ENCODE results near the gene TMEM33. TPM values are rescaled to one million over a fixed set of nuclear protein-coding genes. Genes with fewer than 3 reads are reported as not detected.

TMEM33 gene
- total and polyA plus RNA-seq, 2 experiments from 2014 or later, result 16.5 to 18.9 TPM

DNA sequence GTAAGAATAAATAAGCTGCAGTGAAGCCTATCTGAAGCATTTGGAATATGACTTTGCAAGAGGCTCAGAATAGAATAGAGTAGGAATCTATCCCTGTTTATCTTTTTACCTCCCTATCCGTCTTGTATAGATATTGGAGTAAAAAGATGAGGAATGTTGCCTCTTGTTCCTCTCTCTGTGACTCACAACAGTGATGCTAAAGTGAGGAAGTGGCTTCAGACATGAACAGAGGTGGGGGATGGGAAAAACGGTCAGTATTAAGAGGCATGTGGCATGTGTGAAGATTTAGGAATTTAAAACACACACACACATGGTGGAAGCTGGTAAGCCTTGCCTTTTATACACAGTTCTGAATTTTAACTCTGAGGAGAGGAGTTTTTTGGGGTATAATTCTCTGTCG, 42.5 kb downstream of the TMEM33 start:
- H3K27me3 ChIP-seq, result no peaks in the 10 kb centered on the region

GRCh38 chr4:41981456-41981855, 46.2 kb downstream of the TMEM33 start, which contains the start of gene DCAF4L1:
DCAF4L1 (plus strand) TSS chr4:41981756; CDS start chr4:41981793, 37 bp downstream.
- H3K36me3 ChIP-seq, result no peaks in the 10 kb centered on the region
- no peak for TF ChIP-seq CTCF (IDR thresholded peaks at IDR 0.05; ENCODE audit: low read depth, low read length)
- H3K9me3 ChIP-seq (ENCODE audit: low read depth), result no peaks in the 10 kb centered on the region
- H3K4me3 ChIP-seq, result no peak within 1 kb of the TSS
- no peaks in the 10 kb centered on the region for H3K27me3 ChIP-seq
- DNase-seq (ENCODE audit: low read depth in 1 of 2, low spot score in 1 of 2), result no peak
- H3K4me1 ChIP-seq (ENCODE audit: low read depth), result no peaks in the 10 kb centered on the region
- H3K27ac ChIP-seq, result no peak within 1 kb of the TSS

More for the DNA sequence above, 42.5 kb downstream of the TMEM33 start:
- Histone ChIP-seq H3K36me3 (no peaks in the 10 kb centered on the region), H3K27ac (no peak overlapping the region), H3K4me1 (ENCODE audit: low read depth) (no peaks in the 10 kb centered on the region), H3K4me3 (no peak overlapping the region), H3K9me3 (ENCODE audit: low read depth) (no peaks in the 10 kb centered on the region)
- TF ChIP-seq CTCF (IDR thresholded peaks at IDR 0.05; ENCODE audit: low read depth, low read length), result no peak
- DNase-seq (ENCODE audit: low read depth in 1 of 2, low spot score in 1 of 2), result peak in 1 of 2 donors; percentile 29

DNA sequence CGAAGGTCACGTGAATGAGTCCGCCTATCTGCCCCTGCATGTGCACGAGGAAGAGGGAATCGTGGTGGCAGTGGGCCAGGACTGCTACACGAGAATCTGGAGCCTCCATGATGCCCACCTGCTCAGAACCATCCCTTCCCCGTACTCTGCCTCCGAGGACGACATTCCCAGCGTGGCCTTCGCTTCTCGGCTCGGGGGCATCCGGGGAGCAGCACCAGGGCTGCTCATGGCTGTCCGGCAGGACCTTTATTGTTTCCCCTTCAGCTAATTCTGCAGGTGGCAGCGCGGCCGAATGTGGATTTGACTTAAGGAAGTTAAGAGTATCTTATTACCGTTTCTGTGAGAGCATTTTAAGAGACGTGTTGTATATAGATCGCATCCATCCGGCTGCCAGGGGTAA, 47.5 kb downstream of the TMEM33 start:
- H3K36me3 ChIP-seq, result no peaks in the 10 kb centered on the region
- no peaks in the 10 kb centered on the region for H3K9me3 ChIP-seq (ENCODE audit: low read depth)
- H3K4me1 ChIP-seq (ENCODE audit: low read depth), result no peaks in the 10 kb centered on the region
- no peak for DNase-seq (ENCODE audit: low read depth in 1 of 2, low spot score in 1 of 2)
- no peak overlapping the region for H3K27ac ChIP-seq
- TF ChIP-seq CTCF (IDR thresholded peaks at IDR 0.05; ENCODE audit: low read depth, low read length), result no peak
- H3K27me3 ChIP-seq, result no peaks in the 10 kb centered on the region
- no peak overlapping the region for H3K4me3 ChIP-seq

- Histone ChIP-seq H3K4me1 (ENCODE audit: low read depth) (peaks cover 10% of the 10 kb centered on the region), H3K9me3 (ENCODE audit: low read depth) (no peaks in the 10 kb centered on the region), H3K4me3 (no peak overlapping the region), H3K27me3 (no peaks in the 10 kb centered on the region), H3K27ac (no peak overlapping the region), H3K36me3 (no peaks in the 10 kb centered on the region)
- no peak for TF ChIP-seq CTCF (IDR thresholded peaks at IDR 0.05; ENCODE audit: low read depth, low read length)
- DNase-seq (ENCODE audit: low read depth in 1 of 2, low spot score in 1 of 2), result no peak
These were observed 49.9 kb downstream of the TMEM33 start for GRCh38 chr4:41985151-41985550.

GRCh38 chr4:41989994-41990364, 54.8 kb downstream of the TMEM33 start:
- H3K36me3 ChIP-seq, result no peaks in the 10 kb centered on the region
- no peaks in the 10 kb centered on the region for H3K9me3 ChIP-seq (ENCODE audit: low read depth)
- H3K27me3 ChIP-seq, result no peaks in the 10 kb centered on the region
- no peak for TF ChIP-seq CTCF (IDR thresholded peaks at IDR 0.05; ENCODE audit: low read depth, low read length)
- peaks cover 17% of the 10 kb centered on the region for H3K4me1 ChIP-seq (ENCODE audit: low read depth)
- peak overlapping the region; percentile 66 for H3K27ac ChIP-seq
- peak overlapping the region; percentile 92 for H3K4me3 ChIP-seq
- peak in 1 of 2 donors; percentile 6 for DNase-seq (ENCODE audit: low read depth in 1 of 2, low spot score in 1 of 2)
